Measurements from ENCODE around the gene SLC25A17.
"Not testable (repeated sequence)": the region's sequence is repeated elsewhere in the genome, so short reads cannot be mapped to it uniquely, and the experiment has no call there.

SLC25A17 gene

DNA sequence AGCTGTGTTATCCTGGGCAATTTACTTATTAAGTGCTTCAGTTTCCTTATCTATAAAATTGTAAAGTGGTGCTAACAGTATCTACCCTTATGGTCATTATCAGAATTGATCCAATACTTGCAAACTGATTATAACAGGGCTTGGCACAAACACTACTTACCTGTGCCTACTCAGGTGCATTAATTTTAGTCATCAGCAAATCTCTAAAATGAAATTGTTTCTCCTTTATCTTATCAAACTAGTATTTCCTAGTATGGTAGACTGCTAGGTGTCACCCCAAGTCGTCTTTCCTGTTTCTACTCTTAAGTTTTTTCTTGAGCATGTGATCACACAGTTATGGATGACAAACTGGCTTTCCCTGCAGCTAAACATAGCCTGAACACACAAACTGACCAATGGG lies 4.3 kb upstream of the SLC25A17 start:
- in situ Hi-C loops (cut with HindIII; ENCODE audit: low sequenced_read_pairs), result no loop called here

DNA sequence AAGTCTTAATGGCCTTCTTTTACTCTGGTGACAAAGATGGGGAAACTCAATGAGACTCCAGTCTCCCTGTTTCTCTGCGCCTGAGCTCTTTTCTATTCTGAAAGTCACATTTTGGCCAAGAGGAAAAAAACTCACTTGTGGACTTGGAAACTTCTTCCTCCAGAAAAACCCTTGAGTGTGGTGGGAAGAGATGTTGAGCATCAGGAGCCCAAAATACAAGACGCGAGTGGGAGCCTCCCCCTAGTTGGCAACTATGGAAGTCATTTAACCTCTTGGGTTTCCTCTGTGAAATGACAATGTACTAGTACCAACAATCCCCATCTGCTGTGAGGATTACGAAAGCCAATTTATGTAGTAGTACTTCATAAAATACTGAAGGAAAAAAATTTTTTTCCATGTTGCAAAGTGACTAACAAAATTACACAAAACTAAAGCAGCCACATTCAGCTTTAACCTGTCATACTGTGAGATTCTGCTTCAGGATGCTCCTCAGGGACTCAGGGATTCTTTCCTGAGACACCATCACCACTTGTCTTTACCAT lies 524 bp upstream of the SLC25A17 start:
- in situ Hi-C loops (cut with HindIII; ENCODE audit: low sequenced_read_pairs), result no loop called here

DNA sequence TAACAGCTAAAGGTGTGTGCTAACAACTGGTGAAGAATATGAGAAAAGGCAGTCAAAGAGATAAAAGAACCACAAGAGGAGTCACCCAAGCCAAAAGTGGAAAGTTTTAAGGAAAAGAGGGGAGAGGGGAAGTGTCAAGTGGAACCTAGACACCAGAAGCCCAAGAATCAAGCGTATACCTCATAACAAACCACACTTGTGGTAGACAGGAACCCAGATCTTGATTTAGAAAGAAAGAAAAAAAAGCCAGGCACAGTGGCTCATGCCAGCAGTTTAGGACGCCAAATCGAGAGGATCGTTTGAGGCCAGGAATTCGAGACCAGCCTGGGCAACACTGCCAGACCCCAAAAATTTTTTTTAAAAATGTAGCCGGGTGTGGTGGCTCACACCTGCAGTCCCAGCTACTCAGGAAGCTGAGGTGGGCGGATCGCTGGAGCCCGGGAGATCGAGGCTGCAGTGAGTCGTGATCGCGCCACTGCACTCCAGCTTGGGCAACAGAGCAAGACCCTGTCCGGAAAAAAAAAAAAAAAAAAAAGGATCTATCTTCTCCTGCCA lies 877 bp downstream of the SLC25A17 start:
- in situ Hi-C loops (cut with HindIII; ENCODE audit: low sequenced_read_pairs), result no loop called here

DNA sequence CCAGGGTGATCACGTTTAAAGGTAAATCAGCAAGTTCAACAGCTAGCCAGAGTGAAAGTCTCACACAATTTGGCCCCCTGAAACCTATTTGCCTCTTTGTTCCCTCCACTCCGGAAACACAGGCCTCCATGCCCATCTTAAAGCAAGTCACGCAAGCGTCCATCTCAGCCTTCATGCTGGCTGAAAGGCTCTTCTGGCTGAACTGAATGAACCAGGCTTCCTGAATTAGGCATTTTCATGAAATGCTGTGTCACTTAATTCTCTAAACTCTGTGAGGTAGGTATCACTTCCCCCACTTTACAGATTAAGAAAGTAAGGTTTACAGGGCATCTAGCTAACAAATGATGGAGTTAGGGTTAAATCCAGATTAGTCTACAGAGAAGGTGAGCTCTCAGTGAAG lies 1.4 kb downstream of the SLC25A17 start:
- in situ Hi-C loops (cut with HindIII; ENCODE audit: low sequenced_read_pairs), result no loop called here

DNA sequence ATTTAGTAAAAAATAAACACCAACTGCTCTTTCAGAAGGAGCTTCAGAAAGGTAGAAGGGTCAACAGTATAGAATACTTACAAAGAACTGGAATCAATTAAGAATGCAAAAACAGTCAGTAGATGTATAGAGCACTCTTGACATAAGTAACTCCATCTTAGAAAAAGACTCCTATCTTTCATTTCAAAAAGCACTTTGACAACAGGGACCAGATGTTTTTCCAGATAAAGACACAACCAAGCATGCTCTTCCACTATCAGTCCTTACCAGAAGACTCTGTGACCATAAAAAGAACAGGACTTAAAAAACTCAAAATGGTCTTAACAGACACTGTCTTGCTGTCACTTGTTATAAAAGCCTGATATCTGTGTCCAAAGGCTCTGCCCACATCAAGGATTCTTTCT lies 5.2 kb downstream of the SLC25A17 start:
- in situ Hi-C loops (cut with HindIII; ENCODE audit: low sequenced_read_pairs), result no loop called here

DNA sequence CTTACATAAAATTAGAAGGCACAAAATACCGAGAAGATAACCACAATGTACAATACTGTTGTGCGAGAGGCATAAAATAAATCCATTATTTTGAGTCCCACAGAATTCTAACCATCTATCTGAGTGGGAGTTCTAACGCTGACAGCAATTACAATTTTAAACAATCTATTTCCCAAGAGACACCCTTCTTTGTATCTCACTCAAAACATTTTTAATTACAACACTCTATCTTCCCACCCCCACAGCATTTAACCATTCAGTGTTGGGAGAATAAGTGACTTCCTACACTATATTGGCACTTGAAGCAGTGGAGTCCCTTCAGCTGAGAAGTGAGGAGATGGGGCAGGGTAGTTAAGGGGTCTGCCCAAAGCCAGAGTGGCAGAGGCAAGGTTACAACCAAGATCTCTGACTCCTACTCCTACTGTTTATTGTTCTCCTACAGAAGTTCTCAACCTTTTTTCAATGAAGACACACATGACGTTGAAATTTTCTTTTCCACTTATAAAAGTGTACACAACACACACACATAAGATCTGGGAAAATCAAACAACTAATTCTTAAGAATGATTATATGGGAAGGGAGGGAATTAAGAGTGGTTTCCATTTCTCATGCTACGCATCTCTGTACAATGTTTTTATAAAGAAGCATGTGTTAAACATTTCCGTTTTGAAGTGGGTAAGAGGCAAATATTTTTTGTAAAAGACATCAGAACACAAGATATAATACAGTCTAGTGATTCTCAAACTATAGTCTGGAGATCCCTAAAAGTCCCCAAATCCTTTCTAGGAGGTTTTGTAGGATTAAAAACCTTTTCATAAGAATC lies 10.9 kb downstream of the SLC25A17 start:
- in situ Hi-C loops (cut with HindIII; ENCODE audit: low sequenced_read_pairs), result no loop called here

DNA sequence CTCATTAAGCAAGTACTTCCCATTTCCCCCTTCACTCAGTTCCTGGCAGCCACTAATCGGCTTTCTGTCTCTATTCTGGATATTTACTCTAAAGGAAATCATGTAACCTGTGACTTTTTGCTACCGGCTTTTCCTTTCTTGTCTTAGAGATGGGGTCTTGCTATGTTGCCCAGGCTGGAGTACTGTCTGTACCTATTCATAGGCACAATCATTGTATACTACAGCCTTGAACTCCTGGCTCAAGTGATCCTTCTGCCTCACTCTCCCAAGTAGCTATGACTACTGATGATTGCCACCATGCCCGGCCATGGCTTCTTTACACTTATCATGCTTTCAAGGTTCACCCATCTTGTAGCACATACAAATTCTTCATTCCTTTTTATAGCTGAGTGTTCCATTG lies 12.4 kb downstream of the SLC25A17 start:
- in situ Hi-C loops (cut with HindIII; ENCODE audit: low sequenced_read_pairs), result no loop called here

DNA sequence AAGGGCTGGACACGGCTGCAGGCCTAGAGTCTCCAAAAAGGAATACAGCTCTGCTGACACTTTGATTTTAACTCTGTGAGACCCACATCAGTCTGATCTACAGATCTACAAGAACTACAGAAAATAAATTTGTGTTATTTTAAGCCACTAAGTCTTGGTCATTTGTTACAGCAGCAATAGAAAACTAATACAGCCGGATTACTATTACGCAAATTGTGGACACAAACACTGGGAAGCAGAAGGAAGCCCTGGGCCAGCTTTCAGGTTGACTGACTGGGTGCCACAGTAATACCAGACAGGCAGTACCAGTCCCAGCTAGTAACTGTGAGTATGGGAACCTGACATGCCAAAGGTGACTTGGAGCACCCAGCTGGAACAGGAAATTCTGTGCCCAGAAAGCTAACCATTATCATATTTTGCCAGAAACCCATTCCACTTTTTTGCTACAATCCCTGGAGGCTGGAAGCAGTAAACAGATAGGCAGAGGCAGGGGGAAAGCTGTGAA lies 13.4 kb downstream of the SLC25A17 start:
- in situ Hi-C loops (cut with HindIII; ENCODE audit: low sequenced_read_pairs), result no loop called here

DNA sequence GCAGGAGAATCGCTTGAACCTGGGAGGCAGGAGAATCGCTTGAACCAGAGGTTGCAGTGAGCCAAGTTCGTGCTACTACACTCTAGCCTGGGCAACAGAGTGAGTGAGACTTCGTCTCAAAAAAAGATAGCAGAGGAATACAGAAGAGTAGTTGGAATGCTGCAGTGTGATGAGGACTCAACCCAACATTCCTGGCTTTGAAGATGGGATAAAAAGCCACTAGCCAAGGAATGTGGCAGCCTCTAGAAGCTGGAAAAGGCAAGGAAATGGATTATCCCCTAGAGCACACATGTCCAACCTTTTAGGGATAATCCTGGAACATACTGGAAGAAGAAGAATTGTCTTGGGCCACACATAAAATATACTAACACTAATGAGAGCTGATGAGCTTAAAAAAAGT lies 13.9 kb downstream of the SLC25A17 start:
- in situ Hi-C loops (cut with HindIII; ENCODE audit: low sequenced_read_pairs), result no loop called here

DNA sequence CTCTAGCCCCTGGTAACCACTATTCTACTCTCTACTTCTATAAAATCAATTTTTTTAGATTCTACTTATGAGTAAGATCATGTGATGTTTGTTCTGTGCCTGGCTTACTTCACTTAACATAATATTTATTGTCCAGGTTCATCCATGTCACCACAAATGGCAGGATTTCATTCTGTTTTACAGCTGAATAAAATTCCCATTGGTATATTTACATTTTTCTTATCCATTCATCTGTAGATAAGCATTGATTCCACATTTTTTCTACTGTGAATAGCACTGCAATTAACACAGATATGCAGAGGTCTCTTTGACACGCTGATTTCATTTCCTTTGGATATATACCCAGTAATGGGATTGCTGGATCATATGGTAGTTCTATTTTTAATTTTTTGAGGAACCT lies 15.8 kb downstream of the SLC25A17 start:
- in situ Hi-C loops (cut with HindIII; ENCODE audit: low sequenced_read_pairs), result no loop called here

DNA sequence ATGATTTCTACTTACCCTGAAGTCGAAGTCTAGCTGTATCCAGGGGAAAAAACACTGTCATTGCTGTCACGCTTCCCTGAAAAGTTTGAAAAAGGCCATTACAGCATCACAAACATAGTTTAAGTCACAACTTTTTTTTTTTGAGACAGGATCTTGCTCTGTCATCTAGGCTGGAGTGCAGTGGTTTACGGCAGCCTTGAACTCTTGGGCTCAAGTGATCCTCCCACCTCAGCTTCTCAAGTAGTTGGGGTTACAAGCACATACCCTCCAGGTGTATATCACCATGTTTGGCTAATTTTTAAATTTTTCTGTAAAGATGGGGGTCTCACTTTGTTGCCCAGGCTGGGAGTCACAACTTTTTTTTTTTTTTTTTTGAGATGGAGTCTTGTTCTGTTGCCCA lies 20.1 kb downstream of the SLC25A17 start:
- in situ Hi-C loops (cut with HindIII; ENCODE audit: low sequenced_read_pairs), result loop anchor here (5.0 kb wide), 1 partner anchor 48 kb away; no protein-coding TSS in a partner anchor

DNA sequence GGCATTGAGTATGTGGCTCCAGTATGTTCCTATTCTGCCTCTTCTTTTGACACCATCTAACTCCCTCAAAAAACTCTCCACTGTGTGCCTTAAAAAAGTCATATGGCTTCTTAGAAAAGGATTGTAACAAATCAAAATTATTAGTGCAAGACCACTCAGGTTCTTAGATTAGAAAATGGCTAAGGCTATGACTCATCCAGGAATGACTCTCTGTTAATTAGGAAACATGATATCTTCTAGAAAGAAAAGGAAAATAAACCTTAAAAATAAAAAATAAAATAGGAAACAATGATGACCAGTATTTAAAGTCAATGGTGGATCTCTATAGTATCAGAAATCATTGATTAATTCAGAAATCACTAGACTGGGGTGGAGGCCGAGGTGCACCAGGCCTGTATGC lies 21.7 kb downstream of the SLC25A17 start:
- in situ Hi-C loops (cut with HindIII; ENCODE audit: low sequenced_read_pairs), result loop anchor here (5.0 kb wide), 1 partner anchor 50 kb away; no protein-coding TSS in a partner anchor

DNA sequence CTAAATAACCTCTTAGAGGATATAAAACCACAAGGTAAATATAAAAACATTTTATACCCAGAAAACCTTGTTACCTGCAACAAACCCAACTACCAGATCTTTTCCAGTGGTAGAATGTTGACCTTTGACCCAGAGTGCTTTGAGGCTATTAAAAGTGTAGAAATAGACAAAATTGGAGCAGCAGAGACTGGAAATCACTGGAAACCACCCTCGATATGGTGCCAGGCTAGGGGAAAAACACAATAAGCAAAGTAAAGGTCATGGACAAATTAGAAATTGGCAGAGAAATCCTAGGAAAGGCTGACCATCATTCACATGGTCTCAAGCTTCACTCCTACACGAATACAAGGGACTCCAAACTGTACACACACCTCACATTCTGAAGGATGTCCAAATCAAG lies 26.7 kb downstream of the SLC25A17 start:
- in situ Hi-C loops (cut with HindIII; ENCODE audit: low sequenced_read_pairs), result no loop called here

DNA sequence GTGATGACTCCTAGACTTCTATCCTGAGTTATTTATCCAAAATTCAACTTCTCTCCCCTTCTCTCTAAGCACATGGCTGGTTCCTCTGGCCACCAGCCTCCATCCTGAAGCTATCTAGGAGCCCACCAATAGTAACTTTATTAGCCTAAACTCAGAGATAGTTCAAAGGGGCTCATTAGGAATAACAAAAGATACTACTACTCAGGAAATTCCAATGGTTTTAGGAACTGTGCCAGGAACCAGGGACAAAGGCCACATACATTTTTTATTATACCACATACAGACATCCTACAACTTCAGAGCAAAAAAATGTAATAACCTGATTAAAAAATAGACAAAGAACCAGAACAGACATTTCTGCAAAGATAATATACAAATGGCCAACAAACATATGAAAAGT lies 27.9 kb downstream of the SLC25A17 start:
- in situ Hi-C loops (cut with HindIII; ENCODE audit: low sequenced_read_pairs), result no loop called here

DNA sequence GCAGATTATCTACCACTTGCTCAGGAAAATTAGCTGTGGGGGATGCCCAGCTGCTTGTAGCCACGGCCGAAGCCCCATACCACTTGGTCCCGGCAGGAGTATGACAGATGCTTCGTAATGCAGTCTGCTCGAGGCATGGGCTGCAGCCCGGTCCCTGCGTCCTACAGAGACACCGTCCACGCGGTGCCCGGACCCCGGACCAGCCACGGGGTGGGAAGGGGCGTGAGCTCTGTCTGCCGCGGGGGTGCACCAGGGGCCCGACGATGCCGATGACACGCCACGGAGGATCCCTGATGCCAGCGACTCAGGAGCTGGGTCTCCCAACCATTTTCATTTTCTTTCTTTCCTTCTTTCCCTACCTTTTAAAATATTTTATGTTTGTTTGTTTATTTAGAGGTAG lies 30.0 kb downstream of the SLC25A17 start:
- in situ Hi-C loops (cut with HindIII; ENCODE audit: low sequenced_read_pairs), result no loop called here

DNA sequence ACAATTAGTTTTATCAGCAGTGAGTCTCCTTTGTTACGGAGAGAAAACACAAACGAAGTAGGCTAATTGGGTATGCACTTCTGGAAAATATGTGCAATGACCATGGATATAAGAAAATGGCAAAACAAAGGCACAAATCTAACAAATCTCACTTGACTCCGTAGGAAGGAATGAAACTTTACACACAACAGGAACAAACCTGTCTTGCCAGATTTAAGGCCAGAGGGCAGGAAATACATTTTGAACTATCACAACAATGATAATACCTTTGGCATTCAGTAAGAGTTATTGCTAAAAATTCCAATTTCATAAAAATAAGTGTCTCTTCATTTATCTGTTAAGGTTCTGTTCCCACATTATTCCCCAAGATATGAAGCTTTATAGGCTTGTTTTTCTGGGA lies 36.6 kb downstream of the SLC25A17 start:
- in situ Hi-C loops (cut with HindIII; ENCODE audit: low sequenced_read_pairs), result no loop called here

DNA sequence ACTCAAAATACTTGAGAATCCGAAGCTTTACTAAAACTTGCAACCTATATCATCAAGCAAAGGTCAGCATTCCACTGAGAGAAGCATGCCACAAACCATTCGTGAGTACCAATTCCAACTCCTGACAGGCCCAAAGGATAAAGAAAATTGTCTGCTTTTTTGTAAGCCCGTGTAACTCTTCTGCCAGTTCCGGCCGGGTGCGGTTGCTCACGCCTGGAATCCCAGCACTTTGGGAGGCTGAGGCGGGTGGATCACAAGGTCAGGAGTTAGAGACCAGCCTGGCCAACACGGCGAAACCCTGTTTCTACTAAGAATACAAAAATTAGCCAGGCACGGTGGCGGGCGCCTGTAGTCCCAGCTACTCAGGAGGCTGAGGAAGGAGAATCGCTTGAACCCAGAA lies 37.4 kb downstream of the SLC25A17 start:
- in situ Hi-C loops (cut with HindIII; ENCODE audit: low sequenced_read_pairs), result not testable (repeated sequence)

DNA sequence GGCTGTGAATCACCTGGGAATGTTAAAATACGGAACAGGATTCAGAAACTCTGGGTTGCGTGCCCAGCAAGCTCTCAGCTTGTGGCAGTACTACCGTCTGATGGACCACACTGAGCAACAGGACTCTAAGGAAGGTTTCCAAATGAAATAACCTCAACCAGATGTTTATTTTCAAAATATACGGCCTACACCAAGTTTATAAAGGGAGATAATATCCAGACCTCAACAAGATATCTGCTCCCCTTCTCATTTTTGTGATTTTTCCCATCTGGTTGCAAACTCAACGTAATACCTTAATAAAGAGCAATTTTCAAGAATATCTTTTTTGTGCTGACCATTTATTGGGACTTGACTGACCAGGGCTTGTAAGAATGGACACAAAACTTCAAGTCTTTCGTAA lies 49.4 kb downstream of the SLC25A17 start:
- in situ Hi-C loops (cut with HindIII; ENCODE audit: low sequenced_read_pairs), result no loop called here

DNA sequence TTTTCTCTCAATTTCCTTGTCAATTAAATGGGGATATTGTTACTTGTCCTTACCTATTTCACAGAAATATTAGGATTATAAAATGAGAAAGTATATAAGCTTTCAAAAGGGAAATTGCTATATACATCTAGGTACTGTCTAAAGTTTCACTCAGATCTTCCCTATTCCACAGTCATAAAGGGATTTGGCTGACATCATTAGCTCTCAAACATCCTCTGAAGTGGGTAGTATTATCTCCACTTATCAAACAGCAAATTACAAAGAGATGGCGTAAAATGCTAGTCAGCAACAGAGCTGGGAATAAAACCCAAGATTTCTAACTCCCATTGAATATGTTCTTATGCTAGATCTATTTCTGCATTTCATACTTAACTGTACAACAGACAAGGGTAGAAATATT lies 50.9 kb downstream of the SLC25A17 start:
- in situ Hi-C loops (cut with HindIII; ENCODE audit: low sequenced_read_pairs), result no loop called here

DNA sequence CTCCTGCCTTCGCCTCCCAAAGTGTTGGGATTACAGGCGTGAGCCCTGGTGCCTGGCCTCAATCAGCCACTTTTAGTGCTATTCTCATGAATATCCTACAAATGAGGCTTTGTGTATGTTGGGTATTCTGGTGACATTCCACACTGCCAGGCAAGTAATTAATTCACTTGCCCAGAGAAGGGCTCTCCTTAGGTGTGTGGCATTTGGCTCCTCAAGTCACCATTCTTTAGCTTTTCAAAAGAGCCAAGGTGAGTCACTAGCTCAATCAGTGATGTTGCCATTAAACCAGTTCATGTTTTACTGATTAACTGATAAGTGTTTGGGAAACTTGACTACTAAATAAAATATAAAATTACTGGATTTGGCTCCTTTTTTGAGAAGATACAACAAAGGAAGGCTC lies 52.2 kb downstream of the SLC25A17 start:
- in situ Hi-C loops (cut with HindIII; ENCODE audit: low sequenced_read_pairs), result no loop called here

DNA sequence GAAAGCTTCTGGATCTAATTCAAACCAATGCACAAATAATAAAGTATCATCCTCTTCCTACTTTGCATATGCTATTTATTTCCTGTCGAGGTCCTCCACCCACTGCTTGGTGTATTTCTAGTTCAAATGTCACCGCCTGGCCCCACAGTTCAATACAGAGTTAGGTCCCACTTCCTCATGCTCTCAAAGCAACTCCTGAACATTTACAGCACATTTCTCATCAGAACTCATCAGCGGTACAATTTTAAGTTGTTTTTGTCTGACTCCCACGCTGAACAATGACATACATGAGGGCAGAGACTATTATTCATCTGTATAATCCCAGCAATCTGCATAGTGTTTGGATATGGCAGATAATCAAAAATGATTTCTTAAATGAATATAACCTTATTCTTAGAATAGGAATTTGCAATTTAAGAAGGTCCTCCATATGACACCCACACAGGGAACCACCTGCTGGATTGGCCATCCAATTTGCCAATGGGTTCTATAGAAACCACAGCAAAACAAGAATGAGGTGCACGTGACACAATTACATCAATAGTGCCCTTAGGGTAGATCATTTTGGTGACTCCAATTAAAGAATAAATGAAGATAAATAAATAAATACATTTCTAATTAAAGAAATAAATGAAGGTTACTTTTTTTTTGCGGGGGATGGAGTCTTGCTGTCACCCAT lies 54.2 kb downstream of the SLC25A17 start:
- in situ Hi-C loops (cut with HindIII; ENCODE audit: low sequenced_read_pairs), result no loop called here

Data from endothelial cell of hepatic sinusoid (primary cell).